ENCODE measurements around the gene NOP16. TPM values are rescaled to one million over a fixed set of nuclear protein-coding genes. Genes with fewer than 3 reads are reported as not detected.

NOP16 gene
- total RNA-seq, 4 donors from 2014 or later = 11.5 to 22.5 (median 12.1) TPM

DNA sequence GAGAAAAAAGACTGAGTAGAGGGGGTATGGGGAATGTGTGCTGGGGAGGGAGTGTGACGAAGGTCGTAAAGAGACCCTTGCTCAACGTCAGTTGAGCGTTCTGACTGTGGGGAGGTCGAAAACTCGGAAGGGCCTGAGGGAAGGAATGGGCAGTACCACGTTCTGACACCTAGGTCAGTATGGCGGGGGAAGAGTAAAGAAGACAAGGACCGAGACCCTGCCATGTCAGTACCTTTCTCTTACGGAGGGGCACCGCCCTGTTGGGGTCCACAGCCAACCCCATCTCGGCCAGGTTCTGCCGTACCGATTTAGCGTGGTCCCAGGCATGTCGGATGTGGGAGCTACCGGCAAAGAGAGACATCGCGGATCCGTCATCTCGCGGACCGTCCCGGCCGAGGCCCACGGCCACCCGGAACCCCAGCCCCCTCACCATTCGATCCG lies 375 bp downstream of the NOP16 start:
- TF ChIP-seq, protein P1, sequence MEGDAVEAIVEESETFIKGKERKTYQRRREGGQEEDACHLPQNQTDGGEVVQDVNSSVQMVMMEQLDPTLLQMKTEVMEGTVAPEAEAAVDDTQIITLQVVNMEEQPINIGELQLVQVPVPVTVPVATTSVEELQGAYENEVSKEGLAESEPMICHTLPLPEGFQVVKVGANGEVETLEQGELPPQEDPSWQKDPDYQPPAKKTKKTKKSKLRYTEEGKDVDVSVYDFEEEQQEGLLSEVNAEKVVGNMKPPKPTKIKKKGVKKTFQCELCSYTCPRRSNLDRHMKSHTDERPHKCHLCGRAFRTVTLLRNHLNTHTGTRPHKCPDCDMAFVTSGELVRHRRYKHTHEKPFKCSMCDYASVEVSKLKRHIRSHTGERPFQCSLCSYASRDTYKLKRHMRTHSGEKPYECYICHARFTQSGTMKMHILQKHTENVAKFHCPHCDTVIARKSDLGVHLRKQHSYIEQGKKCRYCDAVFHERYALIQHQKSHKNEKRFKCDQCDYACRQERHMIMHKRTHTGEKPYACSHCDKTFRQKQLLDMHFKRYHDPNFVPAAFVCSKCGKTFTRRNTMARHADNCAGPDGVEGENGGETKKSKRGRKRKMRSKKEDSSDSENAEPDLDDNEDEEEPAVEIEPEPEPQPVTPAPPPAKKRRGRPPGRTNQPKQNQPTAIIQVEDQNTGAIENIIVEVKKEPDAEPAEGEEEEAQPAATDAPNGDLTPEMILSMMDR (IDR thresholded peaks at IDR 0.05) = no peak
- no peak for TF ChIP-seq POLR2A (IDR thresholded peaks at IDR 0.05)
- DNase-seq (ENCODE audit: low spot score in 2 of 2) = no peak
- peak overlapping the region; percentile 67 for H3K4me3 ChIP-seq (ENCODE audit: low read depth, poor library complexity, severe bottlenecking)
- 0 to 1% methylated on average over 17 to 29 of the region's 29 CpGs for WGBS, 2 donors
- intact Hi-C loops (cut with DNase I; ENCODE audit: low total_unique reads) = no loop called here

DNA sequence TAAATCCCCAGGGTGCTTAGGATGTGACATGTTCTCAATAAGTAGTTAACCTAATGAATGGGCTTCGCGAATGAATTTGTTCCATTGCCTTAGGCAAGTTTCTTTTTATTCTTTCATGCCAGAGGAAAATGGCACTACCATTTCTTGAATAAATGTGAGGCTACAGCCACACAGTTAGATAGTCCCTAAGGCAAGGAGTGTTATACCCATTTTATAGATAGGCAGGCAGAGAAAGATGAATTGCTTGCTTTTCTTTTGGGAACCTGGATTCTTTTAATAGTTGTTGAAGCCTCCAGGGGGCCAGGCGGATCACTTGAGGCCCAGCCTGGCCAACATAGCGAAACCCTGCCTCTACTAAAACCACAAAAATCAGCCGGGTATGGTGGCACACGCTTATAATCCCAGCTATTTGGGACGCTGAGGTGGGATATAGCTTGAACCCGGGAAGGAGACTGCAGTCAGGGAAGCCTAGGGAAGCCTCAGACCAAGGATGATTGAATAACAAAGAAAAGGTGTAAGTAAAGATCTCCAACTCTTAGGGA lies 943 bp downstream of the NOP16 start:
- WGBS, 2 donors = 29 to 32% methylated on average over 8 of the region's 8 CpGs
- no peak for DNase-seq (ENCODE audit: low spot score in 2 of 2)
- intact Hi-C loops (cut with DNase I; ENCODE audit: low total_unique reads) = no loop called here
- H3K4me3 ChIP-seq (ENCODE audit: low read depth, poor library complexity, severe bottlenecking) = peak overlapping the region; percentile 67
- TF ChIP-seq, protein P1 (IDR thresholded peaks at IDR 0.05) = no peak
- no peak for TF ChIP-seq POLR2A (IDR thresholded peaks at IDR 0.05)

DNA sequence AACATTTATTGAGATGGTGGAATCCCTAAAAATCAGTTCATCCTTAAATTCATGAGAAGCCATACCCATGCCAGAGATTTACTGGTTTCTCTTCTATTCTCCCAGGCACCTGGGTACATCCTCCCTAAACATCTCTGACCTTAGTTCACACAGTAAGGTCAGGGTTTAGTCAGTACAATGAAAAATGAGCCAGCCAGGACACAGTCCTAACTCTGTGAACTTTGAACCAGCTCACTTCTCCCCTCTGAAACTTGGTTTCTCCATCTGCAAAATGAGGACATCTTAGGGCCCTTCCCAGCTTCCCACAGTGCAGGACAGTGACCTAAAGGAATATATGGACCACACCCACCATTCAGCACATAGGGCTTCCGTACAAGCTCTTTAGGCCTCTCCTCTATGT lies 1.9 kb downstream of the NOP16 start:
- no peak for DNase-seq (ENCODE audit: low spot score in 2 of 2)
- intact Hi-C loops (cut with DNase I; ENCODE audit: low total_unique reads) = no loop called here
- TF ChIP-seq POLR2A (IDR thresholded peaks at IDR 0.05) = no peak
- TF ChIP-seq, protein P1 (IDR thresholded peaks at IDR 0.05) = no peak
- WGBS, 2 donors = 65% methylated on average over 1 of the region's 1 CpG
- no peak overlapping the region for H3K4me3 ChIP-seq (ENCODE audit: low read depth, poor library complexity, severe bottlenecking)

DNA sequence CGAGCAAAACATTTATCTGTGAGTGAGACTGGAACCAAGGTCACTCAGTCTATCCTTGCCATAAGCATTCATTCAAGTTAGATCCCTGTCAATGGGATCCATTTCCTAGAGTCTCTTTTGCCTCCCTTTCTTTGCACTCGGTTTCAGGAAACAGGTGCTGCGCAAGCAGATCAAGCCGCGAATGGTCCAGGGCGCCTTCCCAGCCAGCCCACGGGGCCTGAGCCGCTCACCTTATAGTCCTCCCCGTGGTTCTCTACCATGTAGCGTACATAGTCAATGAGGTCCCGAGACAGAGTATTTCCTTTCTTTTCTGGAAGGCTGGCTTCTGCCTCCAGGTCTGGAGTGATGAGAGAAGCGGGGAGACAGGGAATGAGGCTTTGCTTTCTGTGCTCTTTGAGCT lies 3.4 kb downstream of the NOP16 start:
- TF ChIP-seq, protein P1 (IDR thresholded peaks at IDR 0.05) = no peak
- no peak for TF ChIP-seq POLR2A (IDR thresholded peaks at IDR 0.05)
- no peak for DNase-seq (ENCODE audit: low spot score in 2 of 2)

DNA sequence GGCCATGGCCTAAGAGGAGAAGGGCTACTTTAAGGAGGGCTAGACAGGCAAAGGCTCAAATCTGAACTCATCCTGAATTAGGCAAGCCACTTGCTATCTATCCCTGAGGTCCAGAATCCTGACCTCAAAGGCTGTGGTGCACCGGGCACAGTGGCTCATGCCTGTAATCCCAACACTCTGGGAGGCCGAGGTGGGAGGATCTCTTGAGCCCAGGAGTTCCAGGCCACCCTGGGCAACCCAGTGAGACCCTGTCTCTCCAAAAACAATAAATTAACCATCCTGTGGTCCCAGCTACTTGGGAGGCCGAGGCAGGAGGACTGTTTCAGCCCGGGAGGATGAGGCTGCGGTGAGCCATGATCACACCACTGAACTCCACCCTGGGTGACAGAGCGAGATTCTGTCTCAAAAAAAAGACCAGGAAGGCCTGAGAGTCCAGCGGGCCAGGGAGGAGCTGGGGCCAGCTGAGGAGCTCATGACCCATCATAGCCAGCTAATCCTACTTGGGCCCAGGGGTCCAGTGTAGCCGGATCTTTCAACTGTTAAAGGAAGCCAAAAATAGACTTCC lies 4.0 kb downstream of the NOP16 start:
- no peak overlapping the region for H3K4me3 ChIP-seq (ENCODE audit: low read depth, poor library complexity, severe bottlenecking)
- no peak for DNase-seq (ENCODE audit: low spot score in 2 of 2)
- WGBS, 2 donors = 93% methylated on average over 8 of the region's 8 CpGs
- intact Hi-C loops (cut with DNase I; ENCODE audit: low total_unique reads) = no loop called here
- TF ChIP-seq, protein P1 (IDR thresholded peaks at IDR 0.05) = no peak
- TF ChIP-seq POLR2A (IDR thresholded peaks at IDR 0.05) = no peak

More for the DNA sequence above, 3.4 kb downstream of the NOP16 start:
- no peak overlapping the region for H3K4me3 ChIP-seq (ENCODE audit: low read depth, poor library complexity, severe bottlenecking)
- 91 to 93% methylated on average over 12 of the region's 12 CpGs for WGBS, 2 donors
- intact Hi-C loops (cut with DNase I; ENCODE audit: low total_unique reads) = no loop called here

DNA sequence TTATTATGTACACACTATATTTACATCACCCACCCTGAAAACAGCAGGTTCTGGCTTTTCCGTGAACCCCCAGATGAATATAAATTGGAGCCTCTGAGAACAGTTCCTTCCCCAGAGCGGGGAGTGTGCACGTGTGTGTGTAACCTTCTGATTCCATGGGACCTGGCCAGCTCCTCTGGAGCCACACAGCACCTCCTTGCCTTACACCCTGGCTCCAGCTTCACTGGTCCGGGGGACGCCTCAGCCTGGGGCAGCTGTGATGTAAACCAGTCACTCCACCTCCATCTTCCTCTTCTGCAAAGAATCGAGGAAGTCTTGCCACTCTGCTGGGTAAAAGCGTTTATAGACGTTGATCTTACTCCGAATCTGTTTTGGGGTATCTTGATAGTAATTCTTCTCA lies 4.4 kb downstream of the NOP16 start:
- WGBS, 2 donors = 74 to 78% methylated on average over 9 of the region's 9 CpGs
- H3K4me3 ChIP-seq (ENCODE audit: low read depth, poor library complexity, severe bottlenecking) = no peak overlapping the region
- TF ChIP-seq, protein P1 (IDR thresholded peaks at IDR 0.05) = no peak
- no peak for TF ChIP-seq POLR2A (IDR thresholded peaks at IDR 0.05)
- no peak for DNase-seq (ENCODE audit: low spot score in 2 of 2)
- intact Hi-C loops (cut with DNase I; ENCODE audit: low total_unique reads) = no loop called here

Measured in lower leg skin (tissue), 4 donors.